ENCODE data around the gene NOSIP.

The NOSIP gene

DNA sequence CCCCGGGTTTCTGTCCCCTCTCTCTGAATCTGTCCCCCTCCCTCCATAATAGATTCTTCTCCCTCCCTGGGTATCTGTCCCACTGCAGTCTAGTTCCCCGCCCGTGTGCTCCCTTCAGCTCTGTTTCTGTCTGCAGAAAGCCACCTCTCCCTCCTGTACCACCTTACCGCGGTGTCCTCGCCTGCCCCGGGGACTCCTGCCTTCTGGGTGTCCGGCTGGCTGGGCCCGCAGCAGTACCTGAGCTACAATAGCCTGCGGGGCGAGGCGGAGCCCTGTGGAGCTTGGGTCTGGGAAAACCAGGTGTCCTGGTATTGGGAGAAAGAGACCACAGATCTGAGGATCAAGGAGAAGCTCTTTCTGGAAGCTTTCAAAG lies 66.6 kb downstream of the NOSIP start:
- no peaks in the 10 kb centered on the region for H3K27me3 ChIP-seq (ENCODE audit: insufficient read depth, poor library complexity, severe bottlenecking)
- ATAC-seq (ENCODE audit: low read depth): peak; percentile 10; the same call in 1 of the 3 replicates
- H3K9me3 ChIP-seq (ENCODE audit: severe bottlenecking): no peaks in the 10 kb centered on the region
- DNase-seq (ENCODE audit: low spot score): no peak
- TF ChIP-seq CTCF (IDR thresholded peaks at IDR 0.05; ENCODE audit: poor library complexity, severe bottlenecking): no peak
- peak overlapping the region; percentile 67 for H3K27ac ChIP-seq (ENCODE audit: poor library complexity, severe bottlenecking)
- H3K36me3 ChIP-seq (ENCODE audit: low read depth): no peaks in the 10 kb centered on the region
- H3K4me3 ChIP-seq (ENCODE audit: severe bottlenecking): peak overlapping the region; percentile 55
- H3K4me1 ChIP-seq (ENCODE audit: insufficient read depth, poor library complexity, severe bottlenecking): no peaks in the 10 kb centered on the region

DNA sequence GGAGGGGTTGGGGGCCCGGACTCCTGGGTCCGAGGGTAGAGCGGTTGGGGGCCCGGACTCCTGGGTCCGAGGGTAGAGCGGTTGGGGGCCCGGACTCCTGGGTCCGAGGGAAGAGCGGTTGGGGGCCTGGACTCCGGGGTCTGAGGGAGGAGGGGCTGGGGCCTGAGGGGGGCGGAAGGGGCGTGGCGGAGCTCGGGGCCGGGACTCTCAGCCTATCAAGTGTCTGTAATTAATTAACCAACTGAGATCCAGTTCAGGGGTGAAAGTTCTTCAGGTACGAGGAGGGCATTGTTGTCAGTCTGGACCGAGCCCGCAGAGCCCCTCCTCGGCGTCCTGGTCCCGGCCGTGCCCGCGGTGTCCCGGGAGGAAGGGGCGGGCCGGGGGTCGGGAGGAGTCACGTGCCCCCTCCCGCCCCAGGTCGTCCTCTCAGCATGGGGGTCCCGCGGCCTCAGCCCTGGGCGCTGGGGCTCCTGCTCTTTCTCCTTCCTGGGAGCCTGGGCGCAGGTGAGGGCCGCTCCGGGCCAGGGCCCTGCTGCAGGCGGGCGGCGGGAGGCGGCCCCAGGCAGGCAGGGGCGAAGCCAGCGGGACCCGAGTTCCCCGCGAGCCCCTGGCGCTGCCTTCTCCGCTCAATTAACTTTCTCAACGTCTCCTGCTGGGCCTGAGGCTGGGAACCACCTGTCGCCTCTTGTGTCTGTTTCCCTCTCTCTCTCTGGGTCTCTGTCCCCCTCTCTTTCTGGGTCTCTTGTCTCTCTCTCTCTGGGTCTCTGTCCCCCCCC lies 67.2 kb downstream of the NOSIP start:
- no peak for DNase-seq (ENCODE audit: low spot score)
- H3K27ac ChIP-seq (ENCODE audit: poor library complexity, severe bottlenecking): peak overlapping the region; percentile 67

GRCh38 chr19:49507803-49508494 lies 72.4 kb downstream of the NOSIP start:
- ATAC-seq (ENCODE audit: low read depth) (no peak), DNase-seq (ENCODE audit: low spot score) (no peak)
- Histone ChIP-seq H3K9me3 (ENCODE audit: severe bottlenecking) (no peaks in the 10 kb centered on the region), H3K36me3 (ENCODE audit: low read depth) (no peaks in the 10 kb centered on the region), H3K27ac (ENCODE audit: poor library complexity, severe bottlenecking) (no peak overlapping the region), H3K4me1 (ENCODE audit: insufficient read depth, poor library complexity, severe bottlenecking) (no peaks in the 10 kb centered on the region), H3K27me3 (ENCODE audit: insufficient read depth, poor library complexity, severe bottlenecking) (no peaks in the 10 kb centered on the region), H3K4me3 (ENCODE audit: severe bottlenecking) (no peak overlapping the region)
- TF ChIP-seq CTCF (IDR thresholded peaks at IDR 0.05; ENCODE audit: poor library complexity, severe bottlenecking): no peak

More for the DNA sequence above, 67.2 kb downstream of the NOSIP start:
- Histone ChIP-seq H3K9me3 (ENCODE audit: severe bottlenecking) (no peaks in the 10 kb centered on the region), H3K4me1 (ENCODE audit: insufficient read depth, poor library complexity, severe bottlenecking) (no peaks in the 10 kb centered on the region), H3K4me3 (ENCODE audit: severe bottlenecking) (peak overlapping the region; percentile 55), H3K36me3 (ENCODE audit: low read depth) (no peaks in the 10 kb centered on the region), H3K27me3 (ENCODE audit: insufficient read depth, poor library complexity, severe bottlenecking) (no peaks in the 10 kb centered on the region)
- TF ChIP-seq CTCF (IDR thresholded peaks at IDR 0.05; ENCODE audit: poor library complexity, severe bottlenecking): no peak
- peak; percentile 59 for ATAC-seq (ENCODE audit: low read depth)

DNA sequence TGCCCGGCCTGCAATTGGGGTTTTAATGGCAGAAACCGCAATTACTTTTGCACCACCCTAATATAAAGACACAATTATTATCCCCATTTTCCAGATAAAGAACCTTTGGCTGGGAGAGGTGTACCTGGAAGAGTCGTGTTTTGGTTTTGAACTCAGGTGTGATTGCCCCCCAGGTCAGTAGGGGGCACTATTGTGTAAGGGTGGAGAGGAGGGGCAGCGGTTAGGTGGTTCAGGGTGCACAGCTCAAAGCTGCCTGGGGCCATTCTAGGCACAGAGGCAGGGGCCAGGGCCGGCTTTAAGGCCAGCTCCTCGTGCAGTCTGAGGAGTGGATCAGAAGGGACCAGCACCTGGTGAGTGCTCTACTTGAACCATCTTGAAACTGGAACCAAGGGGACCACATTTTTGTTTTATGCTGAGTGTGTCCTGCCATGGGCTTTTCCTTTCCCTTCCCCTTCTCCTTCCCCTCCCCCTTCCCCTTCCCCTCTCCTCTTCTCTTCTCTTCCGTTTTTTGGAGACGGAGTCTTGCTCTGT lies 73.7 kb downstream of the NOSIP start:
- Histone ChIP-seq H3K9me3 (ENCODE audit: severe bottlenecking) (no peaks in the 10 kb centered on the region), H3K27ac (ENCODE audit: poor library complexity, severe bottlenecking) (no peak overlapping the region), H3K4me1 (ENCODE audit: insufficient read depth, poor library complexity, severe bottlenecking) (no peaks in the 10 kb centered on the region), H3K36me3 (ENCODE audit: low read depth) (no peaks in the 10 kb centered on the region), H3K4me3 (ENCODE audit: severe bottlenecking) (no peak overlapping the region), H3K27me3 (ENCODE audit: insufficient read depth, poor library complexity, severe bottlenecking) (no peaks in the 10 kb centered on the region)
- TF ChIP-seq CTCF (IDR thresholded peaks at IDR 0.05; ENCODE audit: poor library complexity, severe bottlenecking): peak; percentile 69
- ATAC-seq (ENCODE audit: low read depth) (peak; percentile 33), DNase-seq (ENCODE audit: low spot score) (no peak)
